SK-N-DZ (cell line): ENCODE data around the gene ZSCAN5A.
"Not testable (repeated sequence)": the region's sequence is repeated elsewhere in the genome, so short reads cannot be mapped to it uniquely, and the experiment has no call there.

Experiments used
- DNase-seq: peaks from one replicate; pipeline ENCODE4 v3.0.0-alpha.2; 2015; ENCODE audit warnings: low spot score
- small RNA-seq, 2 experiments: library from RNA; depleted of rRNA; stranded (forward); fragments of <200 nt; gene quantifications; one replicate each; pipeline ENCODE3, GENCODE V24; 2014

The ZSCAN5A gene

GRCh38 chr19:56210036-56210435, 104.6 kb downstream of the ZSCAN5A start:
- not testable (repeated sequence) for DNase-seq

DNA sequence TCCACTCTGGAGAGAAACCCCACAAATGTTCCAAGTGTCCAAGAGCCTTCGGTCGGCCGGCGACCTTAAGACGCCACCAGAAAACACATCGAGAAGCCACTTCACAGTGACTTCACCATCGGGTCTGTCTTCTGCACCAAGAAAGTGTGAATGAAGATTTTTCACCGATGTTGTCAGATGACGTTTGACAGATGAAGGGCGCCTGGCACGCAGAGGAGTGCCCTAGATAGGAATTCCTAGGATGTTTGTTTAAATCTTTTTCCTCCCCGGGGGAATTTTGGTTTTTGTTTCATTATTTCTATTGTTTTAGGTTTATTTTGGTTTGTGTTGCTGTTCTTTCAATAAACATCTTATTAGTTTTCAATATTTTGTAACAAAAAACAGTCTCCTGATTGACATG, 105.5 kb downstream of the ZSCAN5A start:
- DNase-seq, result no peak

DNA sequence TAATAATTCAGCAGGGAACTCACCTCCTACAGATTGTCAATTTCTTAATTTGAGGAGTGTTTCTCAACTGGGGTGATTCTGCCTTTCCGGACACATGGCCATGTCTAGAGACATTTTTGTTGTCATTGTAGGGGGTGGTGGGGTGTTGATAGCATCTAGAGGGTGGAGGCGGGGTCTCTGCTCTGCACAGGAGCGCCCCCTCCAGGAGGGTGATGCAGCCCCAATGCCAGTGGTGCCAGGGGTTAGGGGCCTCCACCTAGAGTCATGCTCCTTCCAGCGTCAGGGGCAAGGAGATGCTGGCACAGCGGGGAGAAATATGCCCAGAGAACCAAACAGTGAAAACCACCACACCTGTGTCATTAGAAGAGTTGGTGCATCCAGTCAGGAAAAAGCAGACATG, 107.1 kb downstream of the ZSCAN5A start:
- DNase-seq, result not testable (repeated sequence)

DNA sequence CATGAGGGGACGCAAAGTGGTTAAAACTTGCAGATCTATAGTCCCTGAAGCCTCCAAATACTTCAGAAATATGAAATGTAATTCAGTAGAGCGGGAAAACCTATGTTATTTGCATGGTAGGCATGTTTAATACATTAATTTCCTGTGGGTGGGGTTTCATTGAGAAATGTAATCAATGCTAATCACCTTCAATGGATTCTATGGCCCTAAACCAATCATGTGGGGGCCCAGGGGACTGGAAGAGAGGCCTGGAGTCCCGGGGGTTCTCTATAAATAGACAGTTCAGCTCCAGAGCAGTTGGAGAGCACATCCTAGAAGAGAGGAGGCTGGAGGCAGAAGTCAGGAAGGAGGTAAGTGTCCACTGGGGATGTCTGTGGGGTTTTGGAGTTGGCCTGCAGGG, 112.7 kb downstream of the ZSCAN5A start, which contains the start of gene ZSCAN5C:
Gene ZSCAN5C, plus strand, starts transcription at position 301 of the 400 bp plus-strand sequence. CDS start 3,641 bp downstream, outside the sequence.
- DNase-seq, result no peak

- no peak for DNase-seq
These were observed 115.0 kb downstream of the ZSCAN5A start for GRCh38 chr19:56199687-56200086.

DNA sequence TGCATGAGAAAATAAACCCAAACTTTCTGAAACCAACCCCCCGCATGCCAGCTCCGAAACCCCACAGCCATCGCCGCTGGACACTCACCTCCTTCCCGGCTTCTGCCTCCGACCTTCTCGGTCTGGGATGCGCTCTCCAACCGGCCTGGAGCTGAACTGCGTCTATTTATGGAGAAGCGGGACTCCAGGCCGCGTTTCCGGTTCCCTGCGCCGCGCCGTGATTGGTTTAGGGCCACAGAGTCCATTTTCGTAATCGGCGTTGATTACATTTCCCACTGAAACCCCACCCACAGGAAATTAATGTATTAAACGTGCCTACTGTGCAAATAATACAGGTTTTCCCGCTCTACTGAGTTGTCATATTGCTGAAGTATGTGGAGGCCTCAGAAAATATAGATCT, 117.0 kb downstream of the ZSCAN5A start, which contains the start of gene ZSCAN5B:
Gene ZSCAN5B, minus strand, starts transcription at position 138 of the 400 bp plus-strand sequence. CDS start 4,731 bp downstream, outside the sequence.
- DNase-seq, result not testable (repeated sequence)

- no peak for DNase-seq
These were observed 120.5 kb downstream of the ZSCAN5A start for GRCh38 chr19:56193981-56194640.

DNA sequence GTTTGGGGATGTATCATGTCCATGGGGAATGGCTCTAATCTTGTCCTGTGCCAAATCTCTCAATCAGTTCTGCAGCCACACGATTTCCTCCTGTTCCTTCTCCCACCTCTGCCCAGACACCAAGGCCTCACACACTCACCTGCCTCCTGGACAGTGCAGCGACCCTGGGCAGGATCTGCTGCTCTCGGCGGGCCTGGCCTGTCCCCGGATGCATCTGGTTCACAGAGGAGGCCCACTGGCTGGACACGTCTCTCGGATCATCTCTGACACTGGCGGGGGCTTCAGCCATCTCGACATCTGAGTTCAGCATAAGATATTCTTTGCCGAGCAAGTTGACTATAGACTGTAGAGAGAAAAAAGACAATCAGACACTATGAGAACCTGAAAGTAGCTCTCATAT, 122.9 kb downstream of the ZSCAN5A start:
- no peak for DNase-seq

DNA sequence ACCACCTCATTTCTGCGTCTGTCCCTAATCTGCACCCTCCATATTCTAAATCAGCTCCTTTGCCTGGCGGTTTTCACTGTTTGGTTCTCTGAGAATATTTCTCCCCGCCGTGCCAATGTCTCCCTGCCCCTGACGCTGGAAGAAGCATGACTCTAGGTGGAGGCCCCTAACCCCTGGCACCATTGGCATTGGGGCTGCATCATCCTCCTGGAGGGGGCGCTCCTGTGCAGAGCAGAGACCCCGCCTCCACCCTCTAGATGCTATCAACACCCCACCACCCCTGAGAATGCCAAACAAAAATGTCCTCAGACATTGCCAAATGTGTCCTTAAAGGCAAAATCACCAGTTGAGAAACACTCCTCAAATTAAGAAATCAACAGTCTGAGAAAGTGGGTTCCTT, 123.5 kb downstream of the ZSCAN5A start:
- DNase-seq, result no peak

DNA sequence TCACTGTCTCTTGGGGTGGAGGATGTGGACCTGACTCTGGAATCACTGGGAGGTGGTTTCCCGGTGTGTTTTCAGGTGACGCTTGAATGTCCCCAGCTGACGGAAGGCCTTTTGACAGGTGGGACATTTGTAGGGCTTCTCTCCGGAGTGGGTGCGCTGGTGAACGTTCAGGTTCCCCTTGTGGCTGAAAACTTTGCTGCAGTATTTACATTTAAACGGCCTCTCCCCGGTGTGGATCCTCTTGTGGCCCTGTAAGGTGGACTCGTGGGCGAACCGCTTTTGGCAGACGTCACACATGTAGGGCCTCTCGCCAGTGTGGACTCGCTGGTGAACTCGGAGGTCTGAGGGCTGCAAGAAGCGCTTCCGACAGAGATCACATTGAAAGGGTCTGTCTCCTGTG, 124.9 kb downstream of the ZSCAN5A start:
- DNase-seq, result no peak

- DNase-seq, result no peak
These were observed 136.9 kb downstream of the ZSCAN5A start for GRCh38 chr19:56177564-56178243.

GRCh38 chr19:56176881-56177280, 137.8 kb downstream of the ZSCAN5A start:
- DNase-seq, result no peak

GRCh38 chr19:56176310-56176709, 138.3 kb downstream of the ZSCAN5A start:
- not testable (repeated sequence) for DNase-seq

GRCh38 chr19:56175861-56176307, 138.8 kb downstream of the ZSCAN5A start, which contains the start of gene GALP:
Gene GALP, plus strand, starts transcription at chr19:56176008. Its CDS starts 1,101 bp downstream, at chr19:56177109.
- DNase-seq, result not testable (repeated sequence)

DNA sequence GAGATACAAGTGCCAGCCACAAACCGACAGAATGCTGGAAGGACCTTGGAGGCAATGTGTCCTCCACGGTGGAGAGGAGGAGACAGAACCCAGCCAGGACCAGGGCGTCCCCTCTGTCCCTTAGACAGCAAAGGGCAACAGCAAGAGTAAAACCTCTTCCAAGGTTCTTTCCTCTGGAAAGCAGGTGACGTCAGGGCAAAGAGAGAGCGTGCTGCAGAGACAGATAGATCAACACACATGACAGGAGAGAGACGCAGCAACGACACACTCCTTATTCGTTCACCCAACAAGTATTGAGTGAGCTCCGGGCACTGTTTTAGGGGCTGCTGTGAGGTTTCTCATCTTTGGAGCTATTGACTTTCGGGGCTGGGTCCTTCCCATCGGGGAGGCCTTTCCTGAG, 140.1 kb downstream of the ZSCAN5A start:
- DNase-seq, result no peak

GRCh38 chr19:56174086-56174485, 140.6 kb downstream of the ZSCAN5A start:
- DNase-seq, result no peak

Small RNA genes within 50 kb of the gene (small RNA-seq; reads per million reads assigned to genes)
- 0 reads per million in 2 experiments for gene RF00019
